ENCODE data around the gene ADNP2. TPM values are rescaled to one million over a fixed set of nuclear protein-coding genes. Genes with fewer than 3 reads are reported as not detected.

ADNP2 gene
- total RNA-seq, 4 donors from 2014 or later: 6.2 to 24.0 (median 14.7) TPM

DNA sequence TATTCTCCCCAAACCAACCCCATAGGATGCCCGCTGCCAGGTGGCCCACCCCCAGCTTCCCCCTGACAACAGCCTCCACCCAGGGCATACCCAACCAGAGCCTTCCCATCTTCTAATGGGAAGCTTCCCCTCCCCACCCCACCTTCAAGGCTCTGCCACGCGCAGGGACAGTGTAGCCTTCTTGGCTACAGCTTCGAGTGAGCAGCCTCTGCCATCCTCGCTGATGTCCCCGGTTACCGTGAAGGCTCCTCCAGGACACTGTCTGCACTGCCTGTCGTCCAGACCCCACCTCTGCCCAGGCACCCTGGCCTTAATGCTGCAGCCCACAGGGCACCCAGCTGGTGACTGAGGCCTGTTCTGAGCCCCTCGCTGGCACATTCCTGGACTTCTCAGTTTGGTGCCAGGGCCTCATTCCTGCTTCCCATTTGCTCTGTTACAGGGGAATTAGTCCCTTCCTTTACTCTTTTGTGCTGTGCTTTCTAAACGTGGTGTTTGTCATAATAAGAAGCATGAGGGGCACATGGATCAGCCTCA, 13.0 kb upstream of the ADNP2 start:
- TF ChIP-seq, protein P1, sequence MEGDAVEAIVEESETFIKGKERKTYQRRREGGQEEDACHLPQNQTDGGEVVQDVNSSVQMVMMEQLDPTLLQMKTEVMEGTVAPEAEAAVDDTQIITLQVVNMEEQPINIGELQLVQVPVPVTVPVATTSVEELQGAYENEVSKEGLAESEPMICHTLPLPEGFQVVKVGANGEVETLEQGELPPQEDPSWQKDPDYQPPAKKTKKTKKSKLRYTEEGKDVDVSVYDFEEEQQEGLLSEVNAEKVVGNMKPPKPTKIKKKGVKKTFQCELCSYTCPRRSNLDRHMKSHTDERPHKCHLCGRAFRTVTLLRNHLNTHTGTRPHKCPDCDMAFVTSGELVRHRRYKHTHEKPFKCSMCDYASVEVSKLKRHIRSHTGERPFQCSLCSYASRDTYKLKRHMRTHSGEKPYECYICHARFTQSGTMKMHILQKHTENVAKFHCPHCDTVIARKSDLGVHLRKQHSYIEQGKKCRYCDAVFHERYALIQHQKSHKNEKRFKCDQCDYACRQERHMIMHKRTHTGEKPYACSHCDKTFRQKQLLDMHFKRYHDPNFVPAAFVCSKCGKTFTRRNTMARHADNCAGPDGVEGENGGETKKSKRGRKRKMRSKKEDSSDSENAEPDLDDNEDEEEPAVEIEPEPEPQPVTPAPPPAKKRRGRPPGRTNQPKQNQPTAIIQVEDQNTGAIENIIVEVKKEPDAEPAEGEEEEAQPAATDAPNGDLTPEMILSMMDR (IDR thresholded peaks at IDR 0.05): no peak
- TF ChIP-seq POLR2A (IDR thresholded peaks at IDR 0.05): no peak
- H3K9me3 ChIP-seq: no peaks in the 10 kb centered on the region
- intact Hi-C loops (cut with DNase I; ENCODE audit: low total_unique reads): no loop called here
- H3K4me3 ChIP-seq: no peak overlapping the region
- H3K27me3 ChIP-seq: no peaks in the 10 kb centered on the region
- H3K27ac ChIP-seq: no peak overlapping the region
- no peak for DNase-seq
- no peaks in the 10 kb centered on the region for H3K4me1 ChIP-seq
- no peaks in the 10 kb centered on the region for H3K36me3 ChIP-seq

- no peaks in the 10 kb centered on the region for H3K36me3 ChIP-seq
- intact Hi-C loops (cut with DNase I; ENCODE audit: low total_unique reads): no loop called here
- H3K9me3 ChIP-seq: no peaks in the 10 kb centered on the region
- no peak overlapping the region for H3K27ac ChIP-seq
- no peak overlapping the region for H3K4me3 ChIP-seq
- H3K4me1 ChIP-seq: no peaks in the 10 kb centered on the region
- TF ChIP-seq, protein P1 (IDR thresholded peaks at IDR 0.05): no peak
- TF ChIP-seq POLR2A (IDR thresholded peaks at IDR 0.05): no peak
- no peak for DNase-seq
- H3K27me3 ChIP-seq: no peaks in the 10 kb centered on the region
These were observed 11.9 kb upstream of the ADNP2 start for GRCh38 chr18:80097201-80097600.

GRCh38 chr18:80103231-80103630, 5.8 kb upstream of the ADNP2 start:
- Histone ChIP-seq H3K4me1 (no peaks in the 10 kb centered on the region), H3K36me3 (no peaks in the 10 kb centered on the region), H3K27ac (no peak overlapping the region), H3K9me3 (no peaks in the 10 kb centered on the region), H3K27me3 (no peaks in the 10 kb centered on the region), H3K4me3 (no peak overlapping the region)
- intact Hi-C loops (cut with DNase I; ENCODE audit: low total_unique reads): no loop called here
- no peak for DNase-seq
- TF ChIP-seq POLR2A (IDR thresholded peaks at IDR 0.05): no peak
- TF ChIP-seq, protein P1 (IDR thresholded peaks at IDR 0.05): no peak

DNA sequence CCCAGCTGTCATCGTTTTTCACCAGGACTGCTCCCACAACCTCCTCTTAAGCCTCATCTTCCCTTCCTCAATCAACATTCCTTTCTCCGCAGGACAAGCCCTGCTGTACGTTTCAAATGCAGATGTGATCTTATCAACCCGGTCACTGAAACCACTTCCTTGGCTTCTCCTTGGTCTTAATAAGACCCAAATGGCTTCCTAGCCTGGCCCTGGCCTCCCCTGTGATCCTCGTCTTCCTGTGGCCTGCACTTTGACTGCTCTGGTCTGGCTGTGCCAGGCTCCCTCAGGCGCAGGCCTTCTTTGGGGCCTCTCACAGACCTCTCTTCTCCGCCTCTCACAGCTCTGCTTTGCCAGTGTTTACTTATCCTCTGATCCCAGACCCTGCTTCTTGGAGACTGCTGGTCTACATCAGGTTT, 4.7 kb upstream of the ADNP2 start:
- H3K27ac ChIP-seq: no peak overlapping the region

GRCh38 chr18:80105369-80106167, 3.5 kb upstream of the ADNP2 start:
- peaks cover 0 to 3% of the 10 kb centered on the region in 2 donors for H3K4me1 ChIP-seq
- H3K36me3 ChIP-seq: no peaks in the 10 kb centered on the region
- TF ChIP-seq, protein P1 (IDR thresholded peaks at IDR 0.05): no peak
- no peak for TF ChIP-seq POLR2A (IDR thresholded peaks at IDR 0.05)
- intact Hi-C loops (cut with DNase I; ENCODE audit: low total_unique reads): no loop called here
- no peaks in the 10 kb centered on the region for H3K27me3 ChIP-seq
- H3K27ac ChIP-seq: no peak overlapping the region
- H3K4me3 ChIP-seq: no peak overlapping the region
- no peaks in the 10 kb centered on the region for H3K9me3 ChIP-seq
- no peak for DNase-seq

More for the DNA sequence above, 4.7 kb upstream of the ADNP2 start:
- no peak overlapping the region for H3K4me3 ChIP-seq
- no peak for TF ChIP-seq POLR2A (IDR thresholded peaks at IDR 0.05)
- TF ChIP-seq, protein P1 (IDR thresholded peaks at IDR 0.05): no peak
- H3K4me1 ChIP-seq: no peaks in the 10 kb centered on the region
- H3K9me3 ChIP-seq: no peaks in the 10 kb centered on the region
- DNase-seq: no peak
- no peaks in the 10 kb centered on the region for H3K27me3 ChIP-seq
- no peaks in the 10 kb centered on the region for H3K36me3 ChIP-seq
- intact Hi-C loops (cut with DNase I; ENCODE audit: low total_unique reads): no loop called here
